WTC11 (cell line): Measurements from ENCODE around the gene ADGRF1. TPM values are rescaled to one million over a fixed set of nuclear protein-coding genes. Genes with fewer than 3 reads are reported as not detected.

Source experiments
- ATAC-seq: fragments of 200-7000 bp; cut with Tn5 transposase; 2 replicates; pipeline ENCODE4 v1.10.0; 2021; ENCODE audit warnings: mild to moderate bottlenecking, moderate library complexity
- CTCF ChIA-PET: fragments of 300-600 bp; sonication (Branson Sonifier 250); formaldehyde crosslinking; loops from one replicate; lab custom pipeline; 2021; ENCODE audit warnings: antibody characterized with exemption; lab: Charles Lee
- POLR2A ChIA-PET: fragments of 350-600 bp; sonication (Branson Sonifier 250); formaldehyde crosslinking; loops from one replicate; lab custom pipeline; 2021; ENCODE audit warnings: antibody characterized with exemption; lab: Charles Lee
- DNase-seq: peaks from one replicate; pipeline ENCODE4 v3.0.0; 2021; ENCODE audit warnings: low spot score
- H3K27ac Mint-ChIP-seq: 2 replicates; pipeline ENCODE4 v1.8.0; 2021; ENCODE audit warnings: mixed read lengths
- H3K27me3 Mint-ChIP-seq: 2 replicates; pipeline ENCODE4 v1.8.0; 2021; ENCODE audit warnings: low read depth, mild to moderate bottlenecking, moderate library complexity, mixed read lengths
- H3K36me3 Mint-ChIP-seq: 2 replicates; pipeline ENCODE4 v1.8.0; 2021; ENCODE audit warnings: mixed read lengths
- H3K4me1 Mint-ChIP-seq: 2 replicates; pipeline ENCODE4 v1.8.0; 2022; ENCODE audit warnings: mixed read lengths
- H3K4me3 Mint-ChIP-seq: 2 replicates; pipeline ENCODE4 v1.8.0; 2021; ENCODE audit warnings: mild to moderate bottlenecking, moderate library complexity, mixed read lengths
- H3K9me3 Mint-ChIP-seq: 2 replicates; pipeline ENCODE4 v1.8.0; 2021; ENCODE audit warnings: mixed read lengths
- ATF3 ChIP-seq: sonication (generic); formaldehyde crosslinking; conservative IDR thresholded peaks from 2 replicates; pipeline ENCODE4 v1.8.1; 2022; ENCODE audit warnings: mild to moderate bottlenecking, missing genetic modification reagents
- ELF4 ChIP-seq: sonication (generic); formaldehyde crosslinking; IDR thresholded peaks from 2 replicates; pipeline ENCODE4 v1.8.1; 2022; ENCODE audit warnings: low read depth, mild to moderate bottlenecking, moderate library complexity, missing genetic modification reagents
- ETV6 ChIP-seq: sonication (generic); formaldehyde crosslinking; IDR thresholded peaks from 2 replicates; pipeline ENCODE4 v1.8.1; 2022; ENCODE audit warnings: mild to moderate bottlenecking, missing genetic modification reagents
- FOXJ3 ChIP-seq: sonication (generic); formaldehyde crosslinking; IDR thresholded peaks from 2 replicates; pipeline ENCODE4 v1.9.0; 2021; ENCODE audit warnings: missing genetic modification reagents, mild to moderate bottlenecking, borderline replicate concordance
- FOXP1 ChIP-seq: sonication (generic); formaldehyde crosslinking; IDR thresholded peaks from 2 replicates; pipeline ENCODE4 v1.8.0; 2022; ENCODE audit warnings: missing genetic modification reagents, mild to moderate bottlenecking, moderate library complexity, borderline replicate concordance
- GRHL2 ChIP-seq: fragments of 250-450 bp; sonication (Bioruptor Pico); IDR thresholded peaks from 2 replicates; pipeline ENCODE4 v1.8.0; 2022; ENCODE audit warnings: mild to moderate bottlenecking, moderate library complexity; ENCODE audit not compliant: insufficient replicate concordance, severe bottlenecking
- JAZF1 ChIP-seq: fragments of 250-450 bp; sonication (Bioruptor Pico); IDR thresholded peaks from 2 replicates; pipeline ENCODE4 v1.9.0; 2021; ENCODE audit warnings: moderate library complexity, mild to moderate bottlenecking, inconsistent platforms
- KAT7 ChIP-seq: sonication (generic); formaldehyde crosslinking; IDR thresholded peaks from 2 replicates; pipeline ENCODE4 v1.8.1; 2023; ENCODE audit warnings: missing genetic modification reagents, mild to moderate bottlenecking, borderline replicate concordance
- OVOL2 ChIP-seq: fragments of 250-450 bp; sonication (Bioruptor Pico); IDR thresholded peaks from 2 replicates; pipeline ENCODE4 v1.9.0; 2021; ENCODE audit warnings: mild to moderate bottlenecking, borderline replicate concordance
- RELA ChIP-seq: sonication (generic); formaldehyde crosslinking; IDR thresholded peaks from 2 replicates; pipeline ENCODE4 v1.8.1; 2022; ENCODE audit warnings: missing genetic modification reagents, mild to moderate bottlenecking, borderline replicate concordance
- SOX15 ChIP-seq: fragments of 250-450 bp; sonication (Bioruptor Pico); IDR thresholded peaks from 2 replicates; pipeline ENCODE4 v1.9.0; 2021; ENCODE audit warnings: mild to moderate bottlenecking
- TEAD4 ChIP-seq: sonication (generic); formaldehyde crosslinking; IDR thresholded peaks from 2 replicates; pipeline ENCODE4 v1.8.0; 2022; ENCODE audit warnings: mild to moderate bottlenecking, missing genetic modification reagents
- ZNF423 ChIP-seq: fragments of 250-450 bp; sonication (Bioruptor Pico); IDR thresholded peaks from 2 replicates; pipeline ENCODE4 v2.1.2; 2022; ENCODE audit warnings: mild to moderate bottlenecking, moderate library complexity
- ZNF425 ChIP-seq: fragments of 250-450 bp; sonication (Bioruptor Pico); conservative IDR thresholded peaks from 2 replicates; pipeline ENCODE4 v1.9.0; 2021; ENCODE audit warnings: mild to moderate bottlenecking
- ZSCAN18 ChIP-seq: fragments of 250-450 bp; sonication (Bioruptor Pico); IDR thresholded peaks from 2 replicates; pipeline ENCODE4 v2.1.2; 2022; ENCODE audit warnings: mild to moderate bottlenecking, moderate library complexity
- total RNA-seq: library from RNA; stranded (reverse); gene quantifications from 3 replicates; pipeline ENCODE4 v1.2.3, GENCODE V29; 2021
- TF ChIP-seq, protein P1 (sequence below): sonication (generic); formaldehyde crosslinking; IDR thresholded peaks from 2 replicates; pipeline ENCODE4 v1.8.0; 2022; ENCODE audit warnings: mild to moderate bottlenecking, missing genetic modification reagents
- TF ChIP-seq, protein P2 (sequence below): fragments of 250-450 bp; sonication (Bioruptor Pico); IDR thresholded peaks from 2 replicates; pipeline ENCODE4 v1.8.0; 2021; ENCODE audit warnings: mild to moderate bottlenecking
- TF ChIP-seq, protein P3 (sequence below): sonication (generic); formaldehyde crosslinking; IDR thresholded peaks from 2 replicates; pipeline ENCODE4 v1.8.0; 2022; ENCODE audit warnings: mild to moderate bottlenecking, missing genetic modification reagents

ADGRF1 gene
- total RNA-seq, 1 experiment from 2014 or later = 0.26 TPM

DNA sequence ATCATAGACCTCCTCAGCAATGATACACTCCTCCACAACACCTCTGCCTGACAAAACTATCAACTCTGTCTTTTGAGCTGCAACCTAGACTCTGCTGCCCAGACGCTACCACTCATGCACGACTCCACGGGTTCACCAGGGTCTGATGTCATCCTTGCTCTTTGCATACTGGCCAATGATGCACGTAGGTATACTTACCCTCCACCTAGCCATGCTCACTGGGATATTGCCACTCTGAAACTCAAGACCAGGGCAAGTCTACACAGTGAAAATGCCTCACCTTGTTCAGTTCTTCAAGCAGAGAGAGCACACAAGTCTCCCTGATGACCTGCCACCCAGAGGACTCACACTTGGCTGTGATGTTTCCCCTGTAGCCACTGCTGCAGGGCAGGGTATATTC lies 27.7 kb downstream of the ADGRF1 start:
- POLR2A ChIA-PET = no interaction called here
- DNase-seq (no peak), ATAC-seq (no peak)
- no peak overlapping the region for H3K27ac Mint-ChIP-seq
- H3K36me3 Mint-ChIP-seq = no peaks in the 10 kb centered on the region
- peaks cover 9% of the 10 kb centered on the region for H3K4me1 Mint-ChIP-seq
- CTCF ChIA-PET = no interaction called here
- H3K9me3 Mint-ChIP-seq = peaks cover 3% of the 10 kb centered on the region; the same call in 1 of the 2 replicates
- no peaks in the 10 kb centered on the region for H3K27me3 Mint-ChIP-seq
- no peak overlapping the region for H3K4me3 Mint-ChIP-seq
- TF ChIP-seq RELA (CRISPR knock-in tag) (no peak), ZNF423 (CRISPR knock-in tag) (no peak)
- TF ChIP-seq, protein P1, sequence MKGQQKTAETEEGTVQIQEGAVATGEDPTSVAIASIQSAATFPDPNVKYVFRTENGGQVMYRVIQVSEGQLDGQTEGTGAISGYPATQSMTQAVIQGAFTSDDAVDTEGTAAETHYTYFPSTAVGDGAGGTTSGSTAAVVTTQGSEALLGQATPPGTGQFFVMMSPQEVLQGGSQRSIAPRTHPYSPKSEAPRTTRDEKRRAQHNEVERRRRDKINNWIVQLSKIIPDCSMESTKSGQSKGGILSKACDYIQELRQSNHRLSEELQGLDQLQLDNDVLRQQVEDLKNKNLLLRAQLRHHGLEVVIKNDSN = no peak

GRCh38 chr6:47009583-47009982 lies 32.5 kb downstream of the ADGRF1 start:
- CTCF ChIA-PET = no interaction called here
- Mint-ChIP-seq H3K27me3 (no peaks in the 10 kb centered on the region), H3K27ac (no peak overlapping the region)
- POLR2A ChIA-PET = no interaction called here
- TF ChIP-seq KAT7 (CRISPR knock-in tag) = no peak
- TF ChIP-seq TEAD4 (CRISPR knock-in tag) = no peak
- TF ChIP-seq ATF3 (CRISPR knock-in tag) = no peak
- no peak for TF ChIP-seq FOXJ3 (CRISPR knock-in tag)
- no peak for TF ChIP-seq FOXP1 (CRISPR knock-in tag)
- no peak for TF ChIP-seq OVOL2 (CRISPR knock-in tag)
- no peak for TF ChIP-seq ETV6
- no peak for TF ChIP-seq ZNF425 (CRISPR knock-in tag)
- no peak for TF ChIP-seq JAZF1 (CRISPR knock-in tag)
- TF ChIP-seq, protein P1 = no peak
- TF ChIP-seq, protein P2, sequence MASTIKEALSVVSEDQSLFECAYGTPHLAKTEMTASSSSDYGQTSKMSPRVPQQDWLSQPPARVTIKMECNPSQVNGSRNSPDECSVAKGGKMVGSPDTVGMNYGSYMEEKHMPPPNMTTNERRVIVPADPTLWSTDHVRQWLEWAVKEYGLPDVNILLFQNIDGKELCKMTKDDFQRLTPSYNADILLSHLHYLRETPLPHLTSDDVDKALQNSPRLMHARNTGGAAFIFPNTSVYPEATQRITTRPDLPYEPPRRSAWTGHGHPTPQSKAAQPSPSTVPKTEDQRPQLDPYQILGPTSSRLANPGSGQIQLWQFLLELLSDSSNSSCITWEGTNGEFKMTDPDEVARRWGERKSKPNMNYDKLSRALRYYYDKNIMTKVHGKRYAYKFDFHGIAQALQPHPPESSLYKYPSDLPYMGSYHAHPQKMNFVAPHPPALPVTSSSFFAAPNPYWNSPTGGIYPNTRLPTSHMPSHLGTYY (CRISPR knock-in tag) = no peak
- TF ChIP-seq ELF4 (CRISPR knock-in tag) = no peak
- TF ChIP-seq GRHL2 = no peak
- TF ChIP-seq ZSCAN18 (CRISPR knock-in tag) = no peak
- TF ChIP-seq, protein P3, sequence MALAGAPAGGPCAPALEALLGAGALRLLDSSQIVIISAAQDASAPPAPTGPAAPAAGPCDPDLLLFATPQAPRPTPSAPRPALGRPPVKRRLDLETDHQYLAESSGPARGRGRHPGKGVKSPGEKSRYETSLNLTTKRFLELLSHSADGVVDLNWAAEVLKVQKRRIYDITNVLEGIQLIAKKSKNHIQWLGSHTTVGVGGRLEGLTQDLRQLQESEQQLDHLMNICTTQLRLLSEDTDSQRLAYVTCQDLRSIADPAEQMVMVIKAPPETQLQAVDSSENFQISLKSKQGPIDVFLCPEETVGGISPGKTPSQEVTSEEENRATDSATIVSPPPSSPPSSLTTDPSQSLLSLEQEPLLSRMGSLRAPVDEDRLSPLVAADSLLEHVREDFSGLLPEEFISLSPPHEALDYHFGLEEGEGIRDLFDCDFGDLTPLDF (CRISPR knock-in tag) = no peak
- TF ChIP-seq SOX15 (CRISPR knock-in tag) = no peak
- TF ChIP-seq, all 79 proteins: peak for 0
- no peak for DNase-seq
- no peak for ATAC-seq
- Mint-ChIP-seq H3K4me3 (no peak overlapping the region), H3K36me3 (no peaks in the 10 kb centered on the region), H3K4me1 (no peaks in the 10 kb centered on the region), H3K9me3 (peaks cover 3% of the 10 kb centered on the region; the same call in 1 of the 2 replicates)
